ENCODE data around the gene SNX10. TPM values are rescaled to one million over a fixed set of nuclear protein-coding genes. Genes with fewer than 3 reads are reported as not detected.

Gene SNX10
- total RNA-seq, 3 donors from 2014 or later: 13.4 to 24.6 (median 18.1) TPM

DNA sequence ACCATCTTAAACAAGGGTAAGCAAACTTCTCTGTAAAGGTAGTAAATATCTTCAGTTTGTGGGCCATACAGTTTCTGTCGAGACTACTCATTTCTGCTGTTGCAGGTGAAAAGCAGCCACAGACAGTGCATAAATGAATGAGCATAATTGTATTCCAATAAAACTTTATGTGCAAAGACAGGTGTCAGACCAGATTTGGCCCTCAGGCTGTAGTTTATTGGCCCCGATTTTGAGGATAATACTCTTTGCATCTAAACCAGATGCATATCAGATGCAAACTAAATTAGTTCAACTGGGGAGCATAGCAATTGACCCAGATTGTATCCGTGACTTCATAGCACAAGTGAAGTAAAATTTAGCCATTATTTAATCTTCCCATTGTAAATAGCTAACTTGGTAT, 70.0 kb downstream of the SNX10 start:
- H3K27ac ChIP-seq: no peak overlapping the region
- H3K4me1 ChIP-seq: no peaks in the 10 kb centered on the region
- no peak overlapping the region for H3K4me3 ChIP-seq
- DNase-seq (ENCODE audit: low spot score in 2 of 2): no peak
- no peaks in the 10 kb centered on the region for H3K27me3 ChIP-seq
- no peaks in the 10 kb centered on the region for H3K36me3 ChIP-seq
- TF ChIP-seq POLR2A (IDR thresholded peaks at IDR 0.05) (no peak), POLR2AphosphoS5 (IDR thresholded peaks at IDR 0.05) (no peak)
- TF ChIP-seq, protein P1, sequence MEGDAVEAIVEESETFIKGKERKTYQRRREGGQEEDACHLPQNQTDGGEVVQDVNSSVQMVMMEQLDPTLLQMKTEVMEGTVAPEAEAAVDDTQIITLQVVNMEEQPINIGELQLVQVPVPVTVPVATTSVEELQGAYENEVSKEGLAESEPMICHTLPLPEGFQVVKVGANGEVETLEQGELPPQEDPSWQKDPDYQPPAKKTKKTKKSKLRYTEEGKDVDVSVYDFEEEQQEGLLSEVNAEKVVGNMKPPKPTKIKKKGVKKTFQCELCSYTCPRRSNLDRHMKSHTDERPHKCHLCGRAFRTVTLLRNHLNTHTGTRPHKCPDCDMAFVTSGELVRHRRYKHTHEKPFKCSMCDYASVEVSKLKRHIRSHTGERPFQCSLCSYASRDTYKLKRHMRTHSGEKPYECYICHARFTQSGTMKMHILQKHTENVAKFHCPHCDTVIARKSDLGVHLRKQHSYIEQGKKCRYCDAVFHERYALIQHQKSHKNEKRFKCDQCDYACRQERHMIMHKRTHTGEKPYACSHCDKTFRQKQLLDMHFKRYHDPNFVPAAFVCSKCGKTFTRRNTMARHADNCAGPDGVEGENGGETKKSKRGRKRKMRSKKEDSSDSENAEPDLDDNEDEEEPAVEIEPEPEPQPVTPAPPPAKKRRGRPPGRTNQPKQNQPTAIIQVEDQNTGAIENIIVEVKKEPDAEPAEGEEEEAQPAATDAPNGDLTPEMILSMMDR (IDR thresholded peaks at IDR 0.05): no peak
- intact Hi-C loops (cut with DNase I; ENCODE audit: low total_unique reads): no loop called here
- H3K9me3 ChIP-seq: no peaks in the 10 kb centered on the region

DNA sequence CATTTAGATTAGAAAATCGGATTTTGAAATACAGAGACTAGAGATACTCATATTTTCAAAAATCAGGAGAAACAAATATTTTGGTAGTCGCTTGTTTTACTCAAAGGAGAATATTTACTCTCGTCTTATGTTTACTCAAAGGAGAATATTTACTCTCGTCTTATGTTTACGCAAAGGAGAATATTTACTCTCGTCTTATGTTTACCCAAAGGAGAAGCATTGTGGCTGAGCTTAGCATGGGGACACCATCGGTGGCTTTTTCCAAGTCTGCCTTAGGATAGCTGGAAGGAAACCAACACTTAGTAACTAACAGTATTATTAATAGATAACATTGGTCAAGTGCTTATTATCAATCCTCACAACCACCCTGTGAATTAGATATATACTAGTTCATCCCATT, 71.8 kb downstream of the SNX10 start:
- Histone ChIP-seq H3K36me3 (no peaks in the 10 kb centered on the region), H3K4me3 (no peak overlapping the region), H3K4me1 (no peaks in the 10 kb centered on the region), H3K27me3 (peaks cover 0 to 4% of the 10 kb centered on the region in 2 donors), H3K9me3 (no peaks in the 10 kb centered on the region), H3K27ac (no peak overlapping the region)
- no peak for TF ChIP-seq POLR2AphosphoS5 (IDR thresholded peaks at IDR 0.05)
- TF ChIP-seq, protein P1 (IDR thresholded peaks at IDR 0.05): no peak
- no peak for TF ChIP-seq POLR2A (IDR thresholded peaks at IDR 0.05)
- DNase-seq (ENCODE audit: low spot score in 2 of 2): no peak
- intact Hi-C loops (cut with DNase I; ENCODE audit: low total_unique reads): no loop called here

DNA sequence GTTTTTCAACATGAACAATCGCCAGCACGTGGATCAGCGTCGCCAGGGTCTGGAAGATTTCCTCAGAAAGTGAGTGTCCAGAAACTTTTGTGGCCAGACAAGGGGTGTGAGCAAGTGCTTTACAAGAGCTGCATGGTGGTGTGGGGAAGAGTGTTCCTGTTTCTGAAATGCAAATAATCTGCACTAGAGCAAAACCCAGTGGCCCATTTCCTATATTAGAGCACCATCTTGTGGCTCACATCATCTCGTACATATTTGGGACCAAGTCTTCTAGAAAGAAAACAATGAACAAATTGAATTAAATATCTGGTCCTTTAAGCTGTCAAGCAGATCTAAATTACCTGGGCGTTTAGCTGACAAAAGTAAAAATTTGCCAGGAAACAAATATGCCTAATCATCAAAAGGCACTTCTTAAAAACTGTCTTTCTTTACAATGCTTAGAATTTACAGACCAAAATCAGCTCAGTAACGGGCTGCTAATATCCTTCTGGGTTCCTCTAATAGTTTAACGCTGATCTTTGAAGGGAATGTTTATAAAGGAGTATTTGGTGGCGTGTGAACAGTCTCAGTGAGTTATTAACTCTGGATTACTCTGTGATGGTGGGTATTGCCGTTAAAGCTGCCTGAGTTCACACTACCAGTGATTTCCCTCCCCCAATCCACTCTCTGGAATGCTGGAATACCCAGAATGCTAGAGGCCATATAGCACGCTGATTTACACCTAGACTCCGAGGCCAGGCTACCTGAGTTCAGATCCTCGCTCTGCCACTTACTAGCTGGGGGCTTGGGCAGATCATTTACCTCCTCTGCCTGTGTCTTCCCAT, 73.6 kb downstream of the SNX10 start:
- DNase-seq (ENCODE audit: low spot score in 2 of 2): peak in 1 of 2 donors; percentile 41
- intact Hi-C loops (cut with DNase I; ENCODE audit: low total_unique reads): loop anchor here (5.0 kb wide), 2 partner anchors 797 to 1817 kb away; partner anchors contain the start of gene JAZF1
- TF ChIP-seq POLR2AphosphoS5 (IDR thresholded peaks at IDR 0.05) (no peak), POLR2A (IDR thresholded peaks at IDR 0.05) (no peak)
- TF ChIP-seq, protein P1 (IDR thresholded peaks at IDR 0.05): peak; percentile 38 to 88 (median 87)
- H3K4me1 ChIP-seq: no peaks in the 10 kb centered on the region
- no peak overlapping the region for H3K27ac ChIP-seq
- no peak overlapping the region for H3K4me3 ChIP-seq
- H3K9me3 ChIP-seq: no peaks in the 10 kb centered on the region
- H3K27me3 ChIP-seq: peaks cover 0 to 7% of the 10 kb centered on the region in 2 donors
- H3K36me3 ChIP-seq: no peaks in the 10 kb centered on the region

DNA sequence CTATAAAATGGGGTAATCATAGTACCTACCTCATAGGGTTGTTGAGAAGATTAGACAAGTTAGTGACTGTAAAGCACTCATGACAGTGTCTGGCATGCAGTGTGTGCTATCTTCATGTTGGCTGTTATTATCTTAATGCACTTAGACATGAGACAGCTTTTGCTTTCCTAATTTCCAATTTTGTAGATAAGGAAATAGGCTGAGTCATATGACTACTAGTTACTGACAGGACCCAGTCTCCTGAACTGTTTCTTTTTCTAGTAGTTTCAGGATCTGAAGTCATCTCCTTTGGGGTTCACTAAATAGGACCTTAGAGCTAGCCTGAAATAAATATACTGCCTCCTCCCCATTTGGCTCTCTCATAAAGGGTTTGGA, 74.2 kb downstream of the SNX10 start:
- Histone ChIP-seq H3K4me1 (no peaks in the 10 kb centered on the region), H3K9me3 (no peaks in the 10 kb centered on the region), H3K27me3 (peaks cover 0 to 13% of the 10 kb centered on the region in 2 donors), H3K36me3 (no peaks in the 10 kb centered on the region), H3K27ac (no peak overlapping the region), H3K4me3 (no peak overlapping the region)
- intact Hi-C loops (cut with DNase I; ENCODE audit: low total_unique reads): loop anchor here (5.0 kb wide), 2 partner anchors 796 to 1816 kb away; partner anchors contain the start of gene JAZF1
- TF ChIP-seq POLR2AphosphoS5 (IDR thresholded peaks at IDR 0.05): no peak
- TF ChIP-seq, protein P1 (IDR thresholded peaks at IDR 0.05): no peak
- no peak for TF ChIP-seq POLR2A (IDR thresholded peaks at IDR 0.05)
- DNase-seq (ENCODE audit: low spot score in 2 of 2): no peak

DNA sequence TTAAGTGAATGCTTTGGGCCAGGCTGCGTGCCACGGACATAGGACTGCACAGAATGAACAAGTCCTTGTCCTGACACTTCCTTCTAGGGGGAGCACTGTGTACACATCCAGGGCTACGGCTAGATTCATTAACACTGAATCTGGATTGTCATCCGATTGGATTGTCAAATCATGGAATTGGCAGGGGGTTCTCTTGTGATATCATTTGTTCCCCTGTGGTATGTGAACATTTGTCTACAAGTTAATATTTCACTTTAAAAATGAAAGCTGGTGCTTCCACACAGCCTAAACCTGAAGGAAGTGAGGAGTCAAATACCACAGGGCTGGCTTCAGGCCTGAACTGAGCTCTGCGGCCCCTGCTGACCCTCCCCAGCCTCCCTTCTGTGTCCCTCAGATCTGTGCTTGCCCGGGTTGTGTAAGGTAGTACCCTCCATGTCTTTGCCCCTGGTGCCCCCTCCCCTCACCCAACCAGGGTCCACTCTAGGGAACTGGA, 75.6 kb downstream of the SNX10 start:
- DNase-seq (ENCODE audit: low spot score in 2 of 2): no peak
- TF ChIP-seq POLR2A (IDR thresholded peaks at IDR 0.05) (no peak), POLR2AphosphoS5 (IDR thresholded peaks at IDR 0.05) (no peak)
- TF ChIP-seq, protein P1 (IDR thresholded peaks at IDR 0.05): no peak
- Histone ChIP-seq H3K4me1 (no peaks in the 10 kb centered on the region), H3K36me3 (no peaks in the 10 kb centered on the region), H3K4me3 (no peak overlapping the region), H3K27ac (no peak overlapping the region), H3K27me3 (peaks cover 0 to 26% of the 10 kb centered on the region in 2 donors), H3K9me3 (no peaks in the 10 kb centered on the region)
- intact Hi-C loops (cut with DNase I; ENCODE audit: low total_unique reads): loop anchor here (5.0 kb wide), 2 partner anchors 795 to 1815 kb away; partner anchors contain the start of gene JAZF1

Measured in breast epithelium (tissue), 4 donors.